Choroid plexus epithelial cell (primary cell): Measurements from ENCODE around the gene SLC2A1.
"Not testable (repeated sequence)": the region's sequence is repeated elsewhere in the genome, so short reads cannot be mapped to it uniquely, and the experiment has no call there.

Source experiments
- DNase-seq: peaks from one replicate; pipeline ENCODE4 v3.0.0-alpha.2; 2010; ENCODE audit warnings: low read depth
- H3K4me3 ChIP-seq: 2 replicates; pipeline ENCODE4 v1.5.1; 2011; ENCODE audit warnings: low read depth, mild to moderate bottlenecking, control low read depth, low read length, moderate library complexity
- TF ChIP-seq, protein P1 (sequence below): conservative IDR thresholded peaks from 2 replicates; pipeline ENCODE4 v1.5.1; 2011; ENCODE audit warnings: low read depth, mild to moderate bottlenecking, control low read depth, inconsistent platforms, low read length, moderate library complexity

Gene SLC2A1

DNA sequence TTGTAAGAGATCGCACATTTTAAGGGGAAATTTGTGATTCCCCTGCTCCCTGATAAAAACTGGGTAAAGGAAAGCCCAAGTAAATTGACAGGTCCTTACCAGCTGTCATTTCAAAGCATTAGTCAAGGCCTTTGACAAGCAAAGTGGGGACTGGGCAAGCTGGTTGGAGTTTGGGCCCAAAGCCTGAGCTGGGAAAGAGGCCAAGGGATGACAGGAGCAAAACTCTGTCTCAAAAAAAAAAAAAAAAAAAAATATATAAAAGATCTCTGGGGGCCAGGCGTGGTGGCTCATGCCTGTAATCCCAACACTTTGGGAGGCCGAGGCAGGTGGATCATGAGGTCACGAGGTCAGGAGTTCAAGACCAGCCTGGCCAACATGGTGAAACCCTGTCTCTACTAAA lies 36.9 kb downstream of the SLC2A1 start:
- no peak for DNase-seq
- no peak overlapping the region for H3K4me3 ChIP-seq
- TF ChIP-seq, protein P1, sequence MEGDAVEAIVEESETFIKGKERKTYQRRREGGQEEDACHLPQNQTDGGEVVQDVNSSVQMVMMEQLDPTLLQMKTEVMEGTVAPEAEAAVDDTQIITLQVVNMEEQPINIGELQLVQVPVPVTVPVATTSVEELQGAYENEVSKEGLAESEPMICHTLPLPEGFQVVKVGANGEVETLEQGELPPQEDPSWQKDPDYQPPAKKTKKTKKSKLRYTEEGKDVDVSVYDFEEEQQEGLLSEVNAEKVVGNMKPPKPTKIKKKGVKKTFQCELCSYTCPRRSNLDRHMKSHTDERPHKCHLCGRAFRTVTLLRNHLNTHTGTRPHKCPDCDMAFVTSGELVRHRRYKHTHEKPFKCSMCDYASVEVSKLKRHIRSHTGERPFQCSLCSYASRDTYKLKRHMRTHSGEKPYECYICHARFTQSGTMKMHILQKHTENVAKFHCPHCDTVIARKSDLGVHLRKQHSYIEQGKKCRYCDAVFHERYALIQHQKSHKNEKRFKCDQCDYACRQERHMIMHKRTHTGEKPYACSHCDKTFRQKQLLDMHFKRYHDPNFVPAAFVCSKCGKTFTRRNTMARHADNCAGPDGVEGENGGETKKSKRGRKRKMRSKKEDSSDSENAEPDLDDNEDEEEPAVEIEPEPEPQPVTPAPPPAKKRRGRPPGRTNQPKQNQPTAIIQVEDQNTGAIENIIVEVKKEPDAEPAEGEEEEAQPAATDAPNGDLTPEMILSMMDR = no peak

DNA sequence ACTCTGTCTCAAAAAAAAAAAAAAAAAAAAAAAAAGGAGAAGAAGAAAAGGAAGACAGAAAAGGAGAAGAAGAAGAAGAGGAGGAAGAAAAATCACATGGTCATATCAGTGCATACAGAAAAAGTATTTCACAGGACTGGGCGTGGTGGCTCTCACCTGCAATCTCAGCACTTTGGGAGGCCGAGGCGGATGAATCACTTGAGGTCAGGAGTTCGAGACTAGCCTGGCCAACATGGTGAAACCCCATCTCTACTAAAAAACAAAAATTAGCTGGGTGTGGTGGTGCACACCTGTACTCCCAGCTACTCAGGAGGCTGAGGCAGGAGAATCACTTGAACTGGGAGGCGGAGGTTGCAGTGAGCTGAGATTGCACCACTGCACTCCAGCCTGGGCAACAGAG lies 39.0 kb downstream of the SLC2A1 start:
- not testable (repeated sequence) for DNase-seq, H3K4me3 ChIP-seq

DNA sequence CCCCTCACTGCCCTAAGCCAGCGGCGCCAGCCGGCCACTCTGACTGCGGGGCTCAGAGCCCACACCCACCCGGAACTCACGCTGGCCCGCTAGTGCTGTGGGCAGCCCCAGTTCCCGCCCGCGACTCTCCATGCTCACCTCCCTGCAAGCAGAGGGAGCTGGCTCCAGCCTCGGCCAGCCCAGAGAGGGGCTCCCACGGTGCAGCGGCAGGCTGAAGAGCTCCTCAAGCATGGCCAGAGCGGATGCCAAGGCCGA lies 41.5 kb downstream of the SLC2A1 start:
- no peak overlapping the region for H3K4me3 ChIP-seq
- no peak for DNase-seq
- TF ChIP-seq, protein P1 = no peak

DNA sequence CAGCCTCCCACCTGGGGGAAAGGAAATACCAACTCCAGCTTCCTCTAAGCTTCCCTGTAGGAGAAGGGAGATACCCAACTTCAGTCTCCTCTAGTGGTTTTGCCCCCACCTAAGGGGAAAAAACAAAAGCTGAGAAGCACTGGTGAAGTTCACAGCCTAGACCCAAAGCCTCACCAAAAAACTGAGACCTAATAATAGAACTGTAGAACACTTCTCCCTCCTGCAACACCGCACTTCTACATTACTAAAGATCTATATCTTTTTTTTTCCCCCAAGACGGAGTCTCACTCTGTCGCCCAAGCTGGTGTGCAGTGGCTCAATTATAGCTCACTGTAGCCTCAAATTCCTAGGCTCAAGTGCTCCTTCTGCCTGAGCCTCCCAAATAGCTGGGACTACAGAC lies 43.2 kb downstream of the SLC2A1 start:
- TF ChIP-seq, protein P1 = no peak
- no peak for DNase-seq
- no peak overlapping the region for H3K4me3 ChIP-seq

DNA sequence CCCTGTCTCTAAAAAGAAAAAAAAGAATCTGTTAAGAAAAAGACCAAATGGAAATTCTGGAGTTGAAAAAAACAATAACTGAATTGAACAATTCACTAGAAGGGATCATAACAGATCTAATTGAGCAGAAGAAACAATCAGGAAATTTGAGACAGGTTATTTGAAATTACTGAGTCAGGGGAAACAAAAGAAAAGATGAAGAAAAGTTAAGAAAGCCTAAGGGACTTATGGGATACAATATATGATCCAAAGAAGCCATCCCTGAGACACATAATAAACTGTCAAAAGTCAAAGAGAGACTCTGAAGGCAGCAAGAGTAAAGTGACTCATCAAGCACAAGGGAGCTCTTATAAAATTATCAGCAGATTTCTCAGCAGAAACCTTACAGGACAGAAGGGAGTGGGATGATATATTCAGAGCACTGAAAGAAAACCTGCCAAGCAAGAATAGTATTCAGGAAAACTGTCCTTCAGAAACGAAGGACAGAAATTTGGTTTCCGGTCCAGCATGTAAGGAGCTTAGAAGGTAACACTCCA lies 44.5 kb downstream of the SLC2A1 start:
- DNase-seq = no peak
- H3K4me3 ChIP-seq = no peak overlapping the region
- TF ChIP-seq, protein P1 = no peak

DNA sequence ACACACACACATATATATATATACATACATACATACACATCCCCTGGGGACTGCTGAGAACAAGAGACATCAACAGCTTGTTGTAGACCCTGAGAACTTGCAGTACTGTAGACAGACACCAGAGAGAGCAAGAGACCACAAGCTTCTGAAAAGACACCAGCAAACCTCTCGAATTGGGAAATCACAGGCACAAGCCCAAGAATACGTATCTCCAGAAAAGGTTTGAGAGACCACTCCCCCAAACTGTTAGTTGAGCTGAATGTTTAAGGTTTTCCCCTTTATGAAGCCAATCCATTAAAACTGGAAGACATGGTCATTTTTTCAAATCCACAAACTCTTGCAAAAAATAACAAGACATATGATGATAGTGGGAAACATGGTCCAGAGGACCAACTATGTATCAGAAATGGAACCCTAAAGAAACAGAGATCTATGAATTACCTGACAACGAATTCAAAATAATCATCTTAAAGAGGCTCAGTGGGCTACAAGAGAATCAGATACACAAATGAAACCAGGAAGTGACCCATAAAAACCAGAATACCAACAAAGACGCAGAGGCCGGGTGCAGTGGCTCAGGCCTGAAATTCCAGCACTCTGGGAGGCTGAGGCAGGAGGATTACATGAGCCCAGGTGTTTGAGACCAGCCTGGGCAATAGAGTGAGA lies 45.1 kb downstream of the SLC2A1 start:
- no peak overlapping the region for H3K4me3 ChIP-seq
- TF ChIP-seq, protein P1 = peak; percentile 91
- peak; percentile 94 for DNase-seq

DNA sequence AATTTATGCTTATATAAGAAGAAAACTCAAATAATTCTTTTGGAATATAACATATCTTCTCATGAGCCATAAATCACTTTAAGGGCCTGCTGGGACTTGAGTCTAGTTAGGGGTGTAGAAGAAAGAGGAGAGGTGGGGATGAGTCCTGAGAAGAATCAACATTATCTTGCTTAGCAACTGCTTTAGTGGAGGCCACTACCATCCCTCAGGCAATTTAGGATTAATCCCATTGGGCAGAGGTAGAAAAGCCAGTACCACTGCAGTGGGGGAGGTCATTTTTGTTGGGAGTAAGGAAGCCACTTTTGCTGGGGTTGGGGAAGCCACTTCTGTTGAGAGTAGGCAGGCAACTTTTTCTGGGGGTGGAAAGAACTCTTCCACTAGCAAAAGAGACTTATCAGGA lies 47.7 kb downstream of the SLC2A1 start:
- no peak overlapping the region for H3K4me3 ChIP-seq
- no peak for DNase-seq
- TF ChIP-seq, protein P1 = no peak

DNA sequence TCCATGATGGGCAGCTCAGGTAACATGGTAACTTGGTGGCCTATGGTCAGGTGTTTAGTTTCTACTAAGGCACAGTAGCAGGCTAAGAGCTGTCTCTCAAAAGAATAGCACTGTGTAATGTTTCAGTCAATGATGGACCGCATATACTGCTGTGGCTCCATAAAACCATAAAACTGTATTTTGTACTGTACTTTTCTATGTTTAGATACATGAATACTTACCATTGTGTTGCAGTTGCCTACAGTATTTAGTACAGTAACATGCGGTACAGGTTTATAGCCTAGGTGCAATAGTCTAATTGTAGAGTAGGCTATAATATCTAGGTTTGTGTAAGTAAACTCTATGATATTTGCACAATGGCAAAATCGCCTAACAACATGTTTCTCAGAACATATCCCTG lies 50.6 kb downstream of the SLC2A1 start:
- TF ChIP-seq, protein P1 = no peak
- H3K4me3 ChIP-seq = no peak overlapping the region
- no peak for DNase-seq
